22Rv1 (cell line): ENCODE measurements around the gene ZNF136.

Experiments used
- CTCF ChIP-seq: fragments of 450-650 bp; IDR thresholded peaks from 2 replicates; pipeline ENCODE4 v1.5.1; 2017; ENCODE audit warnings: mild to moderate bottlenecking
- ZFX ChIP-seq: fragments of 450-650 bp; IDR thresholded peaks from 2 replicates; pipeline ENCODE4 v1.6.1; 2017; ENCODE audit warnings: antibody characterized with exemption, borderline replicate concordance

- TF ChIP-seq CTCF, result no peak
- TF ChIP-seq ZFX, result no peak
These were observed 25.5 kb upstream of the ZNF136 start for GRCh38 chr19:12137221-12137940.
